ENCODE measurements around the gene ADAM12. TPM values are rescaled to one million over a fixed set of nuclear protein-coding genes. Genes with fewer than 3 reads are reported as not detected.

Gene ADAM12
- total RNA-seq, 2 experiments from 2014 or later, result 1.2 to 1.5 TPM

GRCh38 chr10:126041117-126041516 is 347.2 kb downstream of the ADAM12 start:
- POLR2A ChIA-PET, result no interaction called here
- H3K27me3 ChIP-seq (ENCODE audit: control insufficient read depth in 1 of 2, insufficient read depth in 2 of 2, low read length in 2 of 2), result no peaks in the 10 kb centered on the region
- DNase-seq (no peak), ATAC-seq (ENCODE audit: poor library complexity) (no peak)
- H3K9me3 ChIP-seq (ENCODE audit: control insufficient read depth in 1 of 2, insufficient read depth in 1 of 2, low read length in 2 of 2), result peaks cover 0 to 12% of the 10 kb centered on the region in 2 experiments
- H3K36me3 ChIP-seq (ENCODE audit: insufficient read depth, low read length), result no peaks in the 10 kb centered on the region
- no peaks in the 10 kb centered on the region for H3K27me3 Mint-ChIP-seq
- H3K4me1 Mint-ChIP-seq (ENCODE audit: low read depth), result peaks cover 17% of the 10 kb centered on the region
- H3K4me3 ChIP-seq (ENCODE audit: low read length), result no peak overlapping the region
- no peaks in the 10 kb centered on the region for H3K36me3 Mint-ChIP-seq (ENCODE audit: low read depth)
- H3K9me3 Mint-ChIP-seq, result no peaks in the 10 kb centered on the region
- TF ChIP-seq, protein P1, sequence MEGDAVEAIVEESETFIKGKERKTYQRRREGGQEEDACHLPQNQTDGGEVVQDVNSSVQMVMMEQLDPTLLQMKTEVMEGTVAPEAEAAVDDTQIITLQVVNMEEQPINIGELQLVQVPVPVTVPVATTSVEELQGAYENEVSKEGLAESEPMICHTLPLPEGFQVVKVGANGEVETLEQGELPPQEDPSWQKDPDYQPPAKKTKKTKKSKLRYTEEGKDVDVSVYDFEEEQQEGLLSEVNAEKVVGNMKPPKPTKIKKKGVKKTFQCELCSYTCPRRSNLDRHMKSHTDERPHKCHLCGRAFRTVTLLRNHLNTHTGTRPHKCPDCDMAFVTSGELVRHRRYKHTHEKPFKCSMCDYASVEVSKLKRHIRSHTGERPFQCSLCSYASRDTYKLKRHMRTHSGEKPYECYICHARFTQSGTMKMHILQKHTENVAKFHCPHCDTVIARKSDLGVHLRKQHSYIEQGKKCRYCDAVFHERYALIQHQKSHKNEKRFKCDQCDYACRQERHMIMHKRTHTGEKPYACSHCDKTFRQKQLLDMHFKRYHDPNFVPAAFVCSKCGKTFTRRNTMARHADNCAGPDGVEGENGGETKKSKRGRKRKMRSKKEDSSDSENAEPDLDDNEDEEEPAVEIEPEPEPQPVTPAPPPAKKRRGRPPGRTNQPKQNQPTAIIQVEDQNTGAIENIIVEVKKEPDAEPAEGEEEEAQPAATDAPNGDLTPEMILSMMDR (IDR thresholded peaks at IDR 0.05), result no peak
- CTCF ChIA-PET, result no interaction called here
- H3K27ac Mint-ChIP-seq, result no peak overlapping the region
- peaks cover 23% of the 10 kb centered on the region for H3K4me1 ChIP-seq (ENCODE audit: insufficient read depth, low read length)
- intact Hi-C loops (cut with DNase I, micrococcal nuclease), result no loop called here
- no peak overlapping the region for H3K4me3 Mint-ChIP-seq
- H3K27ac ChIP-seq (ENCODE audit: low read depth in 1 of 2, low read length in 2 of 2), result no peak overlapping the region

- TF ChIP-seq, protein P1 (IDR thresholded peaks at IDR 0.05), result no peak
- DNase-seq, result no peak
- no peak overlapping the region for H3K27ac ChIP-seq (ENCODE audit: low read depth in 1 of 2, low read length in 2 of 2)
- ChIA-PET POLR2A (no interaction called here), CTCF (no interaction called here)
- H3K27me3 ChIP-seq (ENCODE audit: control insufficient read depth in 1 of 2, insufficient read depth in 2 of 2, low read length in 2 of 2), result no peaks in the 10 kb centered on the region
- Mint-ChIP-seq H3K36me3 (ENCODE audit: low read depth) (no peaks in the 10 kb centered on the region), H3K27me3 (no peaks in the 10 kb centered on the region), H3K4me3 (no peak overlapping the region), H3K4me1 (ENCODE audit: low read depth) (peaks cover 17% of the 10 kb centered on the region), H3K9me3 (peaks cover 6% of the 10 kb centered on the region), H3K27ac (no peak overlapping the region)
- no peak overlapping the region for H3K4me3 ChIP-seq (ENCODE audit: low read length)
- H3K36me3 ChIP-seq (ENCODE audit: insufficient read depth, low read length), result no peaks in the 10 kb centered on the region
- H3K9me3 ChIP-seq (ENCODE audit: control insufficient read depth in 1 of 2, insufficient read depth in 1 of 2, low read length in 2 of 2), result peaks cover 0 to 6% of the 10 kb centered on the region in 2 experiments
- peaks cover 18% of the 10 kb centered on the region for H3K4me1 ChIP-seq (ENCODE audit: insufficient read depth, low read length)
- intact Hi-C loops (cut with DNase I, micrococcal nuclease), result no loop called here
- ATAC-seq (ENCODE audit: poor library complexity), result no peak
Measured at GRCh38 chr10:126037946-126038345, 350.3 kb downstream of the ADAM12 start.

DNA sequence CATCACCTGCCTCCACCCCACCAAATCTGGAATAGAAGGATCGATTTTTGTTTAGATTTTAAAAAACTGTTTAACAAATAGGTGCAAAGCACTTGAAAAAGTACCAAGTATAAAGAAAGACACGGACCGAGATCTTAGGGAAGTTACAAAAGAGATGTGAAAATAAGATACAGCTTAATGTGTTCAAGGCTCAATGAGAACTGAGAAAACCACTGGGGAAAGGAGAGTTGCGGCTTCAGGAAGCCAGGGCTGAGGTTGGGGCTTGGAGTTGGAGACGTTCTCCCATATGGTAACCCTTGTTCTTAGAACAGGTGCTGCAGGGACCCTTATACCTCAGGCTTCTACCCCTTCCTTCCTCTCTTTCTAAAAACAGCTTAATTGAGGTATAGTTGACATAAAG is 351.8 kb downstream of the ADAM12 start:
- no peaks in the 10 kb centered on the region for H3K27me3 ChIP-seq (ENCODE audit: control insufficient read depth in 1 of 2, insufficient read depth in 2 of 2, low read length in 2 of 2)
- POLR2A ChIA-PET, result no interaction called here
- Mint-ChIP-seq H3K9me3 (peaks cover 6% of the 10 kb centered on the region), H3K27me3 (no peaks in the 10 kb centered on the region), H3K27ac (no peak overlapping the region), H3K4me3 (no peak overlapping the region), H3K36me3 (ENCODE audit: low read depth) (no peaks in the 10 kb centered on the region), H3K4me1 (ENCODE audit: low read depth) (peaks cover 6% of the 10 kb centered on the region)
- H3K4me1 ChIP-seq (ENCODE audit: insufficient read depth, low read length), result peaks cover 4% of the 10 kb centered on the region
- TF ChIP-seq, protein P1 (IDR thresholded peaks at IDR 0.05), result no peak
- CTCF ChIA-PET, result no interaction called here
- DNase-seq, result no peak
- H3K4me3 ChIP-seq (ENCODE audit: low read length), result no peak overlapping the region
- no peak overlapping the region for H3K27ac ChIP-seq (ENCODE audit: low read depth in 1 of 2, low read length in 2 of 2)
- peaks cover 0 to 6% of the 10 kb centered on the region in 2 experiments for H3K9me3 ChIP-seq (ENCODE audit: control insufficient read depth in 1 of 2, insufficient read depth in 1 of 2, low read length in 2 of 2)
- no peak for ATAC-seq (ENCODE audit: poor library complexity)
- no peaks in the 10 kb centered on the region for H3K36me3 ChIP-seq (ENCODE audit: insufficient read depth, low read length)
- intact Hi-C loops (cut with DNase I, micrococcal nuclease), result no loop called here

Measured in CD4-positive, alpha-beta T cell (primary cell).